ENCODE measurements around the gene UGT1A5.
"Not testable (repeated sequence)": the region's sequence is repeated elsewhere in the genome, so short reads cannot be mapped to it uniquely, and the experiment has no call there.

The UGT1A5 gene

DNA sequence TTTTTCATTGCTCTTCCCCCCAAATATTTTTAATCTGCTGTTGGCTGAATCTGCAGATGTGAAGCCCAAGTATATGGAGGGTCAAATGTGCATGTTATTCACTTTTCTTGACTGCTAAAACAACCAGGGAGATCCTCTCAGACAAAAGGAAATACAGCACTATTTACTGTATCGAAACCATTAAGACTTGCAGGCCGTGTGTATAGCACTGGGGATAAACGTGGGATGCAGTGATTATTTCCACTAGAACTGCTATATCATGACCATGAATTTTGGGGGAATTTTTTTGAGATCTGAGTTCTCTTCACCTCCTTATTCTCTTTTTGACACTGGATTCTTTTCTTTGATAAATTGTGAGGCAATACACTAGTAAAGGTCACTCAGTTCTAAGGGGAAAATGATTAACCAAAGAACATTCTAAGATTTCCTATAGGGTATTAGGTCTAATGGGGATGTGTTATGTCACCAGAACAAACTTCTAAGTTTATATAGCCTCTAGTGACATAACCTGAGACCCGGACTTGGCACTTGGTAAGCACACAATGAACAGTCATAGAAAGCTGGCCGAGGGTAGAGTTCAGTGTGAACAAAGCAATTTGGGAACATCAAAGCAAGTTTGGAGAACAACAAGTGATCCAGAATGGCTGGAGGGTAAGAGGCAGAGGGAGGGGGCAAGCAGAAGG lies 32.5 kb downstream of the UGT1A5 start:
- no peak for DNase-seq (ENCODE audit: low read depth)
- no peak overlapping the region for H3K4me3 ChIP-seq (ENCODE audit: low read depth, low read length)
- TF ChIP-seq, protein P1, sequence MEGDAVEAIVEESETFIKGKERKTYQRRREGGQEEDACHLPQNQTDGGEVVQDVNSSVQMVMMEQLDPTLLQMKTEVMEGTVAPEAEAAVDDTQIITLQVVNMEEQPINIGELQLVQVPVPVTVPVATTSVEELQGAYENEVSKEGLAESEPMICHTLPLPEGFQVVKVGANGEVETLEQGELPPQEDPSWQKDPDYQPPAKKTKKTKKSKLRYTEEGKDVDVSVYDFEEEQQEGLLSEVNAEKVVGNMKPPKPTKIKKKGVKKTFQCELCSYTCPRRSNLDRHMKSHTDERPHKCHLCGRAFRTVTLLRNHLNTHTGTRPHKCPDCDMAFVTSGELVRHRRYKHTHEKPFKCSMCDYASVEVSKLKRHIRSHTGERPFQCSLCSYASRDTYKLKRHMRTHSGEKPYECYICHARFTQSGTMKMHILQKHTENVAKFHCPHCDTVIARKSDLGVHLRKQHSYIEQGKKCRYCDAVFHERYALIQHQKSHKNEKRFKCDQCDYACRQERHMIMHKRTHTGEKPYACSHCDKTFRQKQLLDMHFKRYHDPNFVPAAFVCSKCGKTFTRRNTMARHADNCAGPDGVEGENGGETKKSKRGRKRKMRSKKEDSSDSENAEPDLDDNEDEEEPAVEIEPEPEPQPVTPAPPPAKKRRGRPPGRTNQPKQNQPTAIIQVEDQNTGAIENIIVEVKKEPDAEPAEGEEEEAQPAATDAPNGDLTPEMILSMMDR (IDR thresholded peaks at IDR 0.05; ENCODE audit: control insufficient read depth, extremely low read depth, insufficient read depth) = no peak

DNA sequence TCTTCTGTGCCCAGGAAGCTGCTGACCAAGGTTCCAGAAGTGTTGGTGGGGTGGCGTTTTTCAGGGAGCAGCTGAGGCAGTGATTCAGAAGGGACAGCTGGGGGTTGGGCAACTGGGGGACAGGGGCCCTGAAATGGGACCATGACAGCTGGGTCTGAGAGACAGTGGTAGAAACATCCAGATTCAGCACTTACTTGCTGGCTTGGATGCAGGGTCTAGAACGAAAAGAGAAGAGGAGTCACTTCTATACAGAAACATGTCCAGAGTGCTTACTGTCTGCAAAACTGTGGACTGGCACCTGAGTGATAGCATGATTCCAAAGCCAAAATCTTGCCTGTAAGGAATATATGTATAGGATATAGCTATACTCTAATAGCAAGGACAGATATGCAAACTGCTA lies 33.1 kb downstream of the UGT1A5 start:
- H3K4me3 ChIP-seq (ENCODE audit: low read depth, low read length); DNase-seq (ENCODE audit: low read depth): not testable (repeated sequence)

DNA sequence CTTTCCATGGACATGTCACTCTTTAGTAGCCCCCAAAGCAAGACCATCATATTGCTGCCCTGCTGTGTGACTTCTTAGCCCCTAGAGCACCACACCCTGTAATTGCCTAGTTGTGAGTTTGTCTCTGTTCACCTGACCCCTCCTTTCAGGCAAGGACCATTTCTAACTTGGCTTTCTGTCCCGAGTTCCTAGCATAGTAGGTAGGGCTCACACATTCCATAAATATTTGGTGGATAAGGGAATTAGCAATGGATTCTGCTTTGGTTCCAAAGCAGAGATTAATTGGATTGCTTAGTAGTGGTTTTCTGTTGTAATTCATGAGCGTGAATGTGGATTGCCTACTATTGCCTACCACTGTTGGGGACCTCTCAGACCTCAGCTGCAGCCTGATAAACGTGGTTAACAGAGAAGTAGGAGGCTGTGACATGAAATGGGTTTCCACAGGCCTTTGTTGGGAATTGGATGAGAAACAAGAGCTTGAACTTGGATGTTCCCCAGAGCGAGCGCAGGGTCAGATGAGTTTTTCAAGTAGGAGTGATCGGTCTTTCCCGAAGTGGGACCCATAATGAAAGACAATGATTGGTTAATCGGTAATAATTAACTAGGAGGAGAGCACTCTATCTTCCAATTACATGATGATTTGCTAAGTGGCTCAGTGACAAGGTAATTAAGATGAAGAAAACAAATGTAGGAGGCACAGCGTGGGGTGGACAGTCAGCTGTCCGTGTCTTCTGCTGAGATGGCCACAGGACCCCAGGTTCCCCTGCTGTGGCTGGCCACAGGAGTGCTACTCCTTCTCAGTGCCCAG lies 34.0 kb downstream of the UGT1A5 start:
- TF ChIP-seq, protein P1 (IDR thresholded peaks at IDR 0.05; ENCODE audit: control insufficient read depth, extremely low read depth, insufficient read depth) = no peak
- no peak overlapping the region for H3K4me3 ChIP-seq (ENCODE audit: low read depth, low read length)
- DNase-seq (ENCODE audit: low read depth) = no peak

DNA sequence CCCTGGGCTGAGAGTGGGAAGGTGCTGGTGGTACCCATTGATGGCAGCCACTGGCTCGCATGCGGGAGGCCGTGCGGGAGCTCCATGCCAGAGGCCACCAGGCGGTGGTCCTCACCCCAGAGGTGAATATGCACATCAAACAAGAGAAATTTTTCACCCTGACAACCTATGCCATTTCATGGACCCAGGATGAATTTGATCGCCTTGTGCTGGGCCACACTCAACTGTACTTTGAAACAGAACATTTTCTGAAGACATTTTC lies 34.5 kb downstream of the UGT1A5 start:
- TF ChIP-seq, protein P1 (IDR thresholded peaks at IDR 0.05; ENCODE audit: control insufficient read depth, extremely low read depth, insufficient read depth) = no peak
- no peak for DNase-seq (ENCODE audit: low read depth)
- H3K4me3 ChIP-seq (ENCODE audit: low read depth, low read length) = no peak overlapping the region

DNA sequence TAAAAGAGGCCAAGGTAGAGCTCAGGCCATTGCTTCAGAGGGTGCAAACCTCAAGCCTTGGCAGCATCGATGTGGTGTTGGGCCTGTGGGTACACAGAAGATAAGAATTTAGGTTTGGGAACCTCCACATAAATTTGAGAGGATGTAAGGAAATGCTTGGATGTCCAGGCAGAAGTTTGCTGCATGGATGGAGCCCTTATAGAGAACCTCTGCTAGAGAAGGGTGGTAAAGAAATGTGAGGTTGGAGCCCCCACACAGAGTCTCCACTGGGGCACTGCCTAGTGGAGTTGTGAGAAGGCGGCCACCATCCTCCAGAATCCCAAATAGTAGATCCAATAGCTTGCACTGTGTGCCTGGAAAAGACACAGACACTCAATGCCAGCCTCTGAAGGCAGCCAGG lies 38.0 kb downstream of the UGT1A5 start:
- H3K4me3 ChIP-seq (ENCODE audit: low read depth, low read length) = not testable (repeated sequence)

DNA sequence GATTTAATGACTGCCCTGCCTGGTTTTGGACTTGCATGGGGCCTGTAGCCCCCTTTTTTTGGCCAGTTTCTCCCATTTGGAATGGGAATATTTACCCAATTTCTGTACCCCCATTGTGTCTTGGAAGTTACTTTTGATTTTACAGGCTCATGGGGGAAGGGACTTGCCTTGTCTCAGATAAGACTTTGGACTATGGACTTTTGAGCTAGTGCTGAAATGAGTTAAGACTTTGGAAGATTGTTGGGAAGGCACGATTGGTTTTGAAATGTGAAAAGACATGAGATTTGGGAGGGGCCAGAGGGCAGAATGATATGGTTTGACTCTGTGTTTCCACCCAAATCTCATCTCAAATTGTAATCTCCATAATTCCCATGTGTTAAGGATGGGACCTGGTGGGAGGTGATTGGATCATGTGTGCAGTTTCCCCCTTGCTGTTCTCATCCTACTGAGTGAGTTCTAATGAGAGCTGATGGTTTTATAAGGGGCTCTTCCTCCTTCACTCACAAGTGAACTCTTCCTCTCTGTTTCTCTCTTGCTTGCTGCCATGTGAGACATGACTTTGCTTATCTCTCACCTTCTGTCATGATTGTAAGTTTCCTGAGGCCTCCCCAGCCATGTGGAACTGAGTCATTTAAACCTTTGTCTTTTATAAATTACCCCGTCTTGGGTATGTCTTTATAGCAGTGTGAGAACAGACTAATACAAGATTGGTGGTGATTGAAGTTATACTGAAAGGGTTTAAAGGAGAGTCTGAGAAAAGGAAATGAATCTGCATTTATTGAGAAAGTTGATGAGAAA lies 38.7 kb downstream of the UGT1A5 start:
- not testable (repeated sequence) for H3K4me3 ChIP-seq (ENCODE audit: low read depth, low read length); DNase-seq (ENCODE audit: low read depth)

More for the DNA sequence above, 38.0 kb downstream of the UGT1A5 start:
- not testable (repeated sequence) for DNase-seq (ENCODE audit: low read depth)

DNA sequence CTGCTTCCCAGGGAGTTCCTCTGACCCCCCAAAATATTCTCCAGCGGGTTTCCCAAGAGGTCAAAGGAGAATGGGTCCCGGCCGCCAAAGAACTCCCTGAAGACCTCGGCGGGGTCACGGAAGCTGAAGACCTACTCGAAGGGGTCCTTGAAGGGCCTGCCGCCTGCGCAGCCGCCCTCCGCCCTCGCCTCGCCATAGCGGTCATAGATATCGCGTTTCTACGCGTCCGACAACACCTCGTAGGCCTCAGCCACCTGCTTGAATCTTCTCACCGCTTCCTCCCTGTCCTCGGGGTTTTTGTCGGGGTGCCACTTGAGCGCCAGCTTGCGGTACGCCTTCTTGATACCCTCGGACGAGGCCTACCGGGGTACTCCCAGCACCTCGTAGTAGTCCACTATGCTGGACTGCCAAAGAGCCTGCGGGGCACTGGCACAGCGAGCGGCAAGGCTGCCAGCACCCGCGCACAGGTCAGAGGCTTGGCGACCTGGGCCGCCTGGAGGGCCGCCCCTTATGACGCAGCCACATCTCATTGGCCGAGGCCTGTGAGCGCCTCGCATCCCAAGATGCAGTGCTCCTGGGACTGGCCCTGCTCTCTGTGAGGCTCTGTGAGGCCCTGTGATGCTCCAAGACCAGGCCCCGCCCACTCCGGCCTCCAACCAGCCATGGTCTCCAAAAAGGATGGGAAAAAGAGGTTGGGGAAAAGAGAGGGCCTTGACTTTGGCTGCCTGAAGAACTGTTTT lies 42.3 kb downstream of the UGT1A5 start:
- no peak overlapping the region for H3K4me3 ChIP-seq (ENCODE audit: low read depth, low read length)
- no peak for DNase-seq (ENCODE audit: low read depth)
- TF ChIP-seq, protein P1 (IDR thresholded peaks at IDR 0.05; ENCODE audit: control insufficient read depth, extremely low read depth, insufficient read depth) = no peak

DNA sequence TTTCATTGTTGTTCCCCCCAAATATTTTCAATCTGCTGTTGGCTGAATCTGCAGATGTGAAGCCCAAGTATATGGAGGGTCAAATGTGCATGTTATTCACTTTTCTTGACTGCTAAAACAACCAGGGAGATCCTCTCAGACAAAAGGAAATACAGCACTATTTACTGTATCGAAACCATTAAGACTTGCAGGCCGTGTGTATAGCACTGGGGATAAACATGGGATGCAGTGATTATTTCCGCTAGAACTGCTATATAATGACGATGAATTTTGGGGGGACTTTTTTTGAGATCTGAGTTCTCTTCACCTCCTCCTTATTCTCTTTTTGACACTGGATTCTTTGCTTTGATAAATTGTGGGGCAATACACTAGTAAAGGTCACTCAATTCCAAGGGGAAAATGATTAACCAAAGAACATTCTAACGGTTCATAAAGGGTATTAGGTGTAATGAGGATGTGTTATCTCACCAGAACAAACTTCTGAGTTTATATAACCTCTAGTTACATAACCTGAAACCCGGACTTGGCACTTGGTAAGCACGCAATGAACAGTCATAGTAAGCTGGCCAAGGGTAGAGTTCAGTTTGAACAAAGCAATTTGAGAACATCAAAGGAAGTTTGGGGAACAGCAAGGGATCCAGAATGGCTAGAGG lies 43.8 kb downstream of the UGT1A5 start:
- TF ChIP-seq, protein P1 (IDR thresholded peaks at IDR 0.05; ENCODE audit: control insufficient read depth, extremely low read depth, insufficient read depth) = no peak
- DNase-seq (ENCODE audit: low read depth) = no peak
- H3K4me3 ChIP-seq (ENCODE audit: low read depth, low read length) = no peak overlapping the region

Measured in LNCaP clone FGC (cell line).